ENCODE measurements around the gene DEAF1. TPM values are rescaled to one million over a fixed set of nuclear protein-coding genes. Genes with fewer than 3 reads are reported as not detected.

The DEAF1 gene
- total and polyA plus RNA-seq, 9 of the 15 experiments (the other 6 are each of a cell fraction or from before 2014, with no cell fraction given), result 2.0 to 69.1 (median 26.8) TPM

DNA sequence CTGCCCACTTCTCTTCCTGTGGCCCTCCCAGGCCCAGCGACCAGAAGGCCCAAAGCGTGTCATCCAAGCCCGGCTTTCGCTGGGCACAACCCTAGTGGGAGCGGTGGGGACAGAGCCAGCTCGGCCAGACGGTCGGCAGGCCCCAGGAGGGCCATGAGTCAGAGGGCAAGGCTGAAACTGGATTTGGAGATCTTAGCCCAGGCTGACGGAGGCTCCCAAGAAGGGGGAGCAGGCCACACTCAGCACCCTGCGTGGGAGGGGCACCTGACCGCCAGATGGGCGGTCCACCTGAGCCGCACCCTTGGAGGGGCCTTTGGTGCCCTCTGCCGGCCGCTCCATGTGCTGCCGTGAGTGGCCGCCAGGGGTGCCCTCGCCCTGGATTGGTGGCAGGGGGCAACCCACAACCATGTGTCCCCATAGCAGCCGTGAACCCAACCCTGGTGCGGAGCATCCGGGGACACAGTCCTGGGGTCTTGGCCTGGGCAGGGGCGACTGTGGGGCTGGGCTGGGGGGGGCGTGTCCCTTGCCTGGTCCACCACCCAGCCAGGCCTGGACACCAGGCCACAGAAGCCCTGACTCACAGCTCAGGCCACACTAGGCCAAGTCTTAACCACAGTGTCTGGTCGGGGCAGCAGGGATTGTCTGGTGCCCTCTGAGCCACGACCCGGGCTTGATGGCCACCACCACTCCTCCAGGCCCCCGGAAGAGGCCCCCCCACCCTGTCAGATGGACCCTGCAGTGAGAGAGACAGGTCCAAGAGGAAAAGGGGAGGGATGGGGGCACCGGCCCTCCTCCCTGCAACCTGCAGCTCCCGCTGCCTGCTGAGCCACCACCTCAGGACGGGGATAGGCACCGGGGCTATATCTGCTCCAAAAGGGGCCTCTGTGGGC is 33.1 kb upstream of the DEAF1 start (continued):
- TF ChIP-seq, protein P1, sequence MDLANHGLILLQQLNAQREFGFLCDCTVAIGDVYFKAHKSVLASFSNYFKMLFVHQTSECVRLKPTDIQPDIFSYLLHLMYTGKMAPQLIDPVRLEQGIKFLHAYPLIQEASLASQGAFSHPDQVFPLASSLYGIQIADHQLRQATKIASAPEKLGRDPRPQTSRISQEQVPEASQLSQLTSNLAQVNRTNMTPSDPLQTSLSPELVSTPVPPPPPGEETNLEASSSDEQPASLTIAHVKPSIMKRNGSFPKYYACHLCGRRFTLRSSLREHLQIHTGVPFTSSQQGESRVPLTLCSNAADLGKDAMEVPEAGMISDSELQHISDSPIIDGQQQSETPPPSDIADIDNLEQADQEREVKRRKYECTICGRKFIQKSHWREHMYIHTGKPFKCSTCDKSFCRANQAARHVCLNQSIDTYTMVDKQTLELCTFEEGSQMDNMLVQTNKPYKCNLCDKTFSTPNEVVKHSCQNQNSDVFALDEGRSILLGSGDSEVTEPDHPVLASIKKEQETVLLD (IDR thresholded peaks at IDR 0.05), result peak; percentile 33; the same call in 1 of the 2 replicates
- TF ChIP-seq SMARCE1 (IDR thresholded peaks at IDR 0.05) (peak; percentile 58; the same call in 1 of the 2 replicates), RNF2 (IDR thresholded peaks at IDR 0.05) (peak; percentile 46), GTF2B (IDR thresholded peaks at IDR 0.05; ENCODE audit: extremely low read depth, insufficient read length) (no peak), FOXK2 (conservative IDR thresholded peaks at IDR 0.05 in 1 of 2, IDR thresholded peaks at IDR 0.05 in 1 of 2; ENCODE audit: low read depth in 2 of 2) (no peak), RAD21 (CRISPR knock-in tag; conservative IDR thresholded peaks at IDR 0.05 in 1 of 2, IDR thresholded peaks at IDR 0.05 in 1 of 2) (peak; percentile 94 to 96), KLF6 (CRISPR knock-in tag; IDR thresholded peaks at IDR 0.05; ENCODE audit: borderline replicate concordance) (peak; percentile 80; the same call in 1 of the 2 replicates), CAMTA2 (CRISPR knock-in tag; conservative IDR thresholded peaks at IDR 0.05) (no peak; the same call in 1 of the 2 replicates), CBX3 (IDR thresholded peaks at IDR 0.05; ENCODE audit: borderline replicate concordance in 1 of 2, low read length in 2 of 2) (0 out of 3 replicates have a peak, but pooled peaks of 1 of the 2 experiments have one; percentile 55), RBM22 (IDR thresholded peaks at IDR 0.05; ENCODE audit: low read depth, low read length, poor library complexity, severe bottlenecking) (peak; percentile 77), ZBTB1 (CRISPR knock-in tag; IDR thresholded peaks at IDR 0.05; ENCODE audit: borderline replicate concordance, low read depth) (peak; percentile 20; the same call in 1 of the 2 replicates), ATF1 (CRISPR knock-in tag; IDR thresholded peaks at IDR 0.05) (no peak), ATF1 (tag; IDR thresholded peaks at IDR 0.05) (peak; percentile 63), CXXC5 (CRISPR knock-in tag; IDR thresholded peaks at IDR 0.05) (peak; percentile 55), ZNF12 (CRISPR knock-in tag; IDR thresholded peaks at IDR 0.05) (no peak)
